Gastrocnemius medialis (tissue), 4 donors: Measurements from ENCODE around the gene CTNNA2.

Source experiments
- CTCF ChIP-seq, 5 experiments: fragments of 450-650 bp in 3 of 5; fragments of 200-600 bp in 2 of 5; sonication (generic) in 2 of 5; IDR thresholded peaks in 4 of 5; conservative IDR thresholded peaks in 1 of 5; 1 replicate in 4 of 5; 2 replicates in 1 of 5; pipeline ENCODE4 v1.5.1; 2016 to 2019; ENCODE audit warnings: antibody characterized with exemption in 5 of 5, mild to moderate bottlenecking in 3 of 5, moderate library complexity in 3 of 5
- POLR2A ChIP-seq, 2 donors: fragments of 450-650 bp; IDR thresholded peaks; one replicate each; pipeline ENCODE4 v1.6.1; 2017; ENCODE audit warnings: antibody characterized with exemption in 2 of 2, mild to moderate bottlenecking in 2 of 2, moderate library complexity in 2 of 2

- TF ChIP-seq CTCF (IDR thresholded peaks at IDR 0.05 in 4 of 5, conservative IDR thresholded peaks at IDR 0.05 in 1 of 5) (no peak), POLR2A (IDR thresholded peaks at IDR 0.05) (no peak)
Observed at GRCh38 chr2:79554899-79555298, 42.0 kb downstream of the CTNNA2 start.
